Right lobe of liver (tissue), 6 donors: Measurements from ENCODE around the gene TSR1. TPM values are rescaled to one million over a fixed set of nuclear protein-coding genes. Genes with fewer than 3 reads are reported as not detected.

ENCODE experiments used
- ATAC-seq, 4 donors: fragments of 200-7000 bp; cut with Tn5 transposase; one replicate each; pipeline ENCODE4 v1.9.1; 2020; ENCODE audit warnings: mild to moderate bottlenecking in 4 of 4, moderate library complexity in 4 of 4
- DNase-seq, 3 donors: peaks; one replicate each; pipeline ENCODE4 v3.0.0-alpha.2; 2020
- H3K27ac ChIP-seq, 3 donors: fragments of 200-600 bp; one replicate each; pipeline ENCODE4 v1.8.0; 2022
- H3K27me3 ChIP-seq, 2 donors: fragments of 200-600 bp; one replicate each; pipeline ENCODE4 v1.8.0; 2022
- H3K36me3 ChIP-seq, 4 donors: fragments of 200-600 bp; sonication (generic) in 1 of 4; one replicate each; pipeline versions ENCODE4 v1.5.1 to v1.8.0; 2017 to 2022; ENCODE audit warnings: control low read depth in 1 of 4
- H3K4me1 ChIP-seq, 4 donors: fragments of 200-600 bp; sonication (generic) in 1 of 4; one replicate each; pipeline versions ENCODE4 v1.5.1 to v1.8.0; 2017 to 2022; ENCODE audit warnings: control low read depth in 1 of 4
- H3K4me3 ChIP-seq, 3 donors: fragments of 200-600 bp; one replicate each; pipeline ENCODE4 v1.8.0; 2022
- H3K9me3 ChIP-seq, 4 donors: fragments of 200-600 bp; sonication (generic) in 1 of 4; one replicate each; pipeline versions ENCODE4 v1.5.1 to v1.8.0; 2017 to 2022; ENCODE audit warnings: control low read depth in 1 of 4
- CTCF ChIP-seq, 4 donors: fragments of 200-600 bp in 3 of 4; fragments of 450-650 bp in 1 of 4; IDR thresholded peaks; one replicate each; pipeline versions ENCODE4 v1.5.1 to v1.8.0; 2016 to 2022; ENCODE audit warnings: antibody characterized with exemption in 4 of 4, mild to moderate bottlenecking in 2 of 4
- POLR2A ChIP-seq: fragments of 450-650 bp; IDR thresholded peaks from one replicate; pipeline ENCODE4 v1.6.1; 2017; ENCODE audit warnings: antibody characterized with exemption, mild to moderate bottlenecking
- WGBS: methylation state at CpG from one replicate; pipeline ENCODE4 v1.1.6; 2018; ENCODE audit warnings: low coverage, low lambda C conversion rate; ENCODE audit not compliant: insufficient coverage; ENCODE audit errors: missing lambda C conversion rate; 5-methylcytosine and 5-hydroxymethylcytosine counted together
- intact Hi-C, 2 donors: fragments of 100-400 bp; cut with DNase I; formaldehyde crosslinking; loops; one replicate each; pipeline versions ENCODE4 v1.11.2 to v1.14.1; 2022
- total RNA-seq, 6 experiments: library from RNA; depleted of rRNA in 2 of 6; stranded (reverse); fragments of >200 nt in 2 of 6; fragmentation: NEBNext Ultra II Directional in 3 of 6; extraction: Animal tissue kit (Norgen Biotek cat#: 25700) in 3 of 6; gene quantifications; one replicate each; pipeline versions ENCODE4 v1.1.0 to v1.2.4, GENCODE V29; 2016 to 2023
- donor health status: DM: no; HTN: yes; CAD: no.
- donor health status: DM: no; HTN: no; CAD: no.
- donor health status: DM: no; HTN: no; CAD: no.
- donor health status: DM: no; HTN: yes; CAD: no.
- donor health status: DM: no; HTN: yes; CAD: no.

The TSR1 gene
- total RNA-seq, 6 experiments from 2014 or later: 9.7 to 26.2 (median 13.1) TPM

DNA sequence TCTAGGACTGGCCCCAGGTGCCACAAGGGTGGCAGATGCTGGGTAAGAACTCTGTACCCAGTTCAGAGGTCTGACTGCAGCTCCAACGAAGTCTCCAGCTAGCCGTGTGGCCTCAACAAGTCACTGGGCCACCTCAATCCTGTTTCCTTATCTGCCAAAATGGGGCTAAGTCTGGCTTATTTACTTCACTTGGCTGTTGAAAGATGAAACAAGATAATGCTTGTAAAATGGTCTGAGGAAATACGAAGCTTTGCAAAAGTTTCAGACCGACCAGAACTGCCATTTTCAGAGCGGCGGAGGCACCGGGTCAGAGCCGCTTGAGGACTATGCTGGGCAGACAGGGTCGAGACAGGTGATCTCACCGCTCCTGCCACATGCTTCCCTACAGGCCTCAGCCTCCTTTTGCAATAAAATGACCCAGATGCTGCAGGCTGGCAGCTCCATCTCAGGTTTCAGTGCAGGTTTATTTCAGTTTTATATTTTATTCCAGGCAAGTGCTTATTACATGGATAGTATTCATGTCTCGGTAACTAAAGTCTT lies 47.4 kb upstream of the TSR1 start:
- DNase-seq: no peak
- peak; percentile 31 to 51 (median 38) for ATAC-seq
- Histone ChIP-seq H3K4me3 (no peak overlapping the region), H3K9me3 (no peaks in the 10 kb centered on the region), H3K4me1 (peaks cover 0 to 18% (median 8%) of the 10 kb centered on the region in 4 donors), H3K36me3 (peaks cover 0 to 13% (median 3%) of the 10 kb centered on the region in 4 donors), H3K27me3 (no peaks in the 10 kb centered on the region), H3K27ac (peak overlapping the region in 1 of 3 donors; percentile 17)
- no peak for TF ChIP-seq POLR2A
- TF ChIP-seq CTCF (IDR thresholded peaks at IDR 0.05): no peak
- WGBS: 57% methylated on average over 10 of the region's 11 CpGs
- intact Hi-C loops: loop anchor here (2.0 to 5.0 kb wide), 2 partner anchors 33 to 34 kb away; no protein-coding TSS in a partner anchor

- no peaks in the 10 kb centered on the region for H3K27me3 ChIP-seq
- ATAC-seq (no peak), DNase-seq (no peak)
- H3K9me3 ChIP-seq: no peaks in the 10 kb centered on the region
- 74% methylated on average over 4 of the region's 15 CpGs for WGBS
- peaks cover 0 to 18% (median 8%) of the 10 kb centered on the region in 4 donors for H3K4me1 ChIP-seq
- H3K36me3 ChIP-seq: peaks cover 0 to 3% (median 0%) of the 10 kb centered on the region in 4 donors
- no peak overlapping the region for H3K27ac ChIP-seq
- no peak overlapping the region for H3K4me3 ChIP-seq
- intact Hi-C loops: loop anchor here in 1 of 2 donors (5.0 kb wide), 1 partner anchor 36 kb away; no protein-coding TSS in a partner anchor
- TF ChIP-seq POLR2A: no peak
- TF ChIP-seq CTCF (IDR thresholded peaks at IDR 0.05): no peak
Measured at GRCh38 chr17:2380950-2381649, 44.8 kb upstream of the TSR1 start.

DNA sequence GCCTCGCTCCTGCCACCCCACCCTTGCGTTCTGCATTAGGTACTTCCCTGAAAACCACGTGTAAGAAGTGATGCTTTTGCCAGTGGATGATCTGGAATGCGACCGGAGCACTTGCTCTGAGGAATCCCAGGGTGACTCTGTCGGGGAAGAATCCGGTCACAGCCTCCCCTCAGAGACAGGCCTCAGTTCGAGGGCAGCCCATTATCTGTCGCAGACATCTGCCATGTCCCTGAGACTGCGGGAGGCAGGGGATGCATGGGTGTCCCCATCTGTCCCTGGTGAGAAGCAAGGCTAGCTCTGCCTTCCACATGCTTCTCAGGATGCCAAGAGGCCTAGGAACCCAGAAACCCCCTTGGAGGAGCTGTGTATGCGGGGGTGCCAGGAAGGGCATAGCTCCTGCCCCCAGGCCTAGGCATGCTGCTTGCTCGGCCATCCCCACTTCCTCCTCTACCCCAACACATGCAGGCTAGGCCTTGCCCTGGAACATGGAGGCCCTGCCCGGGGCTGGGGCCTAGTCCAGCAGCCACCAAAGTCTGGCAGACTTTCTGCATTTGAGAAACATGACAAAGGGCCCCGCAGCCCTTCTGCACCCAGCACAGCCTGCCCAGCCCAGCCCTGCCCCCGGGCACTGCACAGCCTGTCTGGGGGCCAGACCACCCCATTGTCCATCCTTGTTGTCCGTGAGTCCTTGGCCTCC lies 44.1 kb upstream of the TSR1 start:
- DNase-seq: no peak
- H3K4me3 ChIP-seq: no peak overlapping the region
- 57% methylated on average over 2 of the region's 16 CpGs for WGBS
- peaks cover 0 to 2% (median 0%) of the 10 kb centered on the region in 4 donors for H3K36me3 ChIP-seq
- no peak for ATAC-seq
- TF ChIP-seq CTCF (IDR thresholded peaks at IDR 0.05) (no peak), POLR2A (no peak)
- no peaks in the 10 kb centered on the region for H3K9me3 ChIP-seq
- H3K27me3 ChIP-seq: no peaks in the 10 kb centered on the region
- H3K4me1 ChIP-seq: peaks cover 0 to 18% (median 8%) of the 10 kb centered on the region in 4 donors
- intact Hi-C loops: loop anchor here in 1 of 2 donors (5.0 kb wide), 1 partner anchor 37 kb away; no protein-coding TSS in a partner anchor
- no peak overlapping the region for H3K27ac ChIP-seq

- H3K36me3 ChIP-seq: peaks cover 0 to 2% (median 0%) of the 10 kb centered on the region in 4 donors
- H3K27me3 ChIP-seq: no peaks in the 10 kb centered on the region
- no peak for ATAC-seq
- no peak overlapping the region for H3K27ac ChIP-seq
- WGBS: no CpG with 5 or more reads among the region's 25 CpGs
- peaks cover 0 to 18% (median 8%) of the 10 kb centered on the region in 4 donors for H3K4me1 ChIP-seq
- no peak overlapping the region for H3K4me3 ChIP-seq
- DNase-seq: no peak
- H3K9me3 ChIP-seq: no peaks in the 10 kb centered on the region
- TF ChIP-seq CTCF (IDR thresholded peaks at IDR 0.05): no peak
- no peak for TF ChIP-seq POLR2A
- intact Hi-C loops: loop anchor here in 1 of 2 donors (5.0 kb wide), 1 partner anchor 38 kb away; no protein-coding TSS in a partner anchor
Measured at GRCh38 chr17:2379489-2380225, 43.4 kb upstream of the TSR1 start.
